OCI-LY1 (cell line): ENCODE data around the gene WLS.

ENCODE experiments used
- CTCF ChIP-seq: fragments of 200-600 bp; sonication (generic), shearing (Covaris generic); IDR thresholded peaks from 2 replicates; pipeline ENCODE4 v1.5.1; 2017; ENCODE audit warnings: mild to moderate bottlenecking, antibody characterized with exemption, low read length, moderate library complexity, mixed read lengths
- EZH2 ChIP-seq: fragments of 200-600 bp; sonication (generic), shearing (Covaris generic); IDR thresholded peaks from 2 replicates; pipeline ENCODE4 v1.8.0; 2017; ENCODE audit warnings: borderline replicate concordance, mixed run types, mild to moderate bottlenecking, antibody characterized with exemption, low read length, moderate library complexity, mixed read lengths

GRCh38 chr1:68083686-68084085 lies 148.6 kb downstream of the WLS start:
- TF ChIP-seq CTCF: no peak
- TF ChIP-seq EZH2: no peak
